Measurements from ENCODE around the gene BSN. TPM values are rescaled to one million over a fixed set of nuclear protein-coding genes. Genes with fewer than 3 reads are reported as not detected.

BSN gene
- total RNA-seq, 1 experiment from 2014 or later: 0.93 TPM

GRCh38 chr3:49673715-49674496, 119.6 kb downstream of the BSN start, which contains the start of gene APEH:
Gene APEH, plus strand, starts transcription at chr3:49674351. Its CDS starts 51 bp downstream, at chr3:49674402.
- intact Hi-C loops (cut with micrococcal nuclease; ENCODE audit: unreplicated experiment): loop anchor here (1.0 to 5.0 kb wide), 3 partner anchors 87 to 334 kb away; partner anchors contain the start of gene USP4
- CTCF ChIA-PET: interaction anchor here (0.6 to 1.4 kb wide), 3 partner anchors 10 to 140 kb away, joined by 3 to 25 read pairs (median 5); no protein-coding TSS in a partner anchor
- Histone ChIP-seq H3K27me3 (replicated peaks; ENCODE audit: control insufficient read depth, insufficient read depth, low read length) (no peaks in the 10 kb centered on the region), H3K4me1 (peaks cover 7% of the 10 kb centered on the region; the same call in 1 of the 2 replicates), H3K4me3 (ENCODE audit: low read depth, low read length) (peak within 1 kb of the TSS; percentile 75), H3K36me3 (ENCODE audit: control insufficient read depth, insufficient read depth, low read length) (peaks cover 6% of the 10 kb centered on the region), H3K9me3 (no peaks in the 10 kb centered on the region)
- Mint-ChIP-seq H3K4me3 (ENCODE audit: unreplicated experiment) (peak within 1 kb of the TSS; percentile 93), H3K4me1 (ENCODE audit: low read depth, unreplicated experiment) (peaks cover 11% of the 10 kb centered on the region), H3K27me3 (ENCODE audit: insufficient read depth, unreplicated experiment) (no peaks in the 10 kb centered on the region), H3K9me3 (ENCODE audit: unreplicated experiment) (no peaks in the 10 kb centered on the region), H3K36me3 (ENCODE audit: insufficient read depth, unreplicated experiment) (peaks cover 46% of the 10 kb centered on the region), H3K27ac (ENCODE audit: unreplicated experiment) (peak within 1 kb of the TSS; percentile 96)
- no TSS peak for BruUV-seq (replicated peaks)
- POLR2A ChIA-PET: interaction anchor here (0.8 to 1.1 kb wide), 2 partner anchors 134 to 256 kb away, joined by 4 to 14 read pairs; no protein-coding TSS in a partner anchor
- TF ChIP-seq CTCF (IDR thresholded peaks at IDR 0.05; ENCODE audit: insufficient read depth in 1 of 2, low read depth in 1 of 2, low read length in 1 of 2, severe bottlenecking in 1 of 2, unreplicated experiment in 1 of 2): no peak
- peak; percentile 99 for DNase-seq

GRCh38 chr3:49674497-49674983, 120.3 kb downstream of the BSN start:
- H3K27me3 Mint-ChIP-seq (ENCODE audit: insufficient read depth, unreplicated experiment): no peaks in the 10 kb centered on the region
- Histone ChIP-seq H3K4me1 (0 out of 2 replicates have a peak, but pooled peaks cover 4% of the 10 kb centered on the region), H3K36me3 (ENCODE audit: control insufficient read depth, insufficient read depth, low read length) (peaks cover 6% of the 10 kb centered on the region), H3K4me3 (ENCODE audit: low read depth, low read length) (peak overlapping the region; percentile 75), H3K27me3 (replicated peaks; ENCODE audit: control insufficient read depth, insufficient read depth, low read length) (no peaks in the 10 kb centered on the region), H3K9me3 (no peaks in the 10 kb centered on the region)
- peak overlapping the region; percentile 96 for H3K27ac Mint-ChIP-seq (ENCODE audit: unreplicated experiment)
- TF ChIP-seq CTCF (IDR thresholded peaks at IDR 0.05; ENCODE audit: insufficient read depth in 1 of 2, low read depth in 1 of 2, low read length in 1 of 2, severe bottlenecking in 1 of 2, unreplicated experiment in 1 of 2): no peak
- intact Hi-C loops (cut with micrococcal nuclease; ENCODE audit: unreplicated experiment): loop anchor here (1.0 to 5.0 kb wide), 2 partner anchors 87 to 334 kb away; partner anchors contain the start of gene USP4
- peaks cover 7% of the 10 kb centered on the region for H3K4me1 Mint-ChIP-seq (ENCODE audit: low read depth, unreplicated experiment)
- no peaks in the 10 kb centered on the region for H3K9me3 Mint-ChIP-seq (ENCODE audit: unreplicated experiment)
- peak in 1 of 2 experiments; percentile 57 for DNase-seq
- POLR2A ChIA-PET: no interaction called here
- BruUV-seq (replicated peaks): no TSS peak
- peaks cover 46% of the 10 kb centered on the region for H3K36me3 Mint-ChIP-seq (ENCODE audit: insufficient read depth, unreplicated experiment)
- H3K4me3 Mint-ChIP-seq (ENCODE audit: unreplicated experiment): peak overlapping the region; percentile 93
- CTCF ChIA-PET: no interaction called here

GRCh38 chr3:49675912-49676311, 121.6 kb downstream of the BSN start:
- no peak for TF ChIP-seq CTCF (IDR thresholded peaks at IDR 0.05; ENCODE audit: insufficient read depth in 1 of 2, low read depth in 1 of 2, low read length in 1 of 2, severe bottlenecking in 1 of 2, unreplicated experiment in 1 of 2)
- no peak for DNase-seq
- POLR2A ChIA-PET: interaction anchor here (0.6 kb wide), 1 partner anchor 17 kb away, joined by 5 read pairs; no protein-coding TSS in a partner anchor

More at GRCh38 chr3:49675912-49676311, 121.6 kb downstream of the BSN start:
- Histone ChIP-seq H3K9me3 (no peaks in the 10 kb centered on the region), H3K27me3 (replicated peaks; ENCODE audit: control insufficient read depth, insufficient read depth, low read length) (no peaks in the 10 kb centered on the region), H3K4me3 (ENCODE audit: low read depth, low read length) (no peak overlapping the region), H3K4me1 (0 out of 2 replicates have a peak, but pooled peaks cover 4% of the 10 kb centered on the region), H3K36me3 (ENCODE audit: control insufficient read depth, insufficient read depth, low read length) (peaks cover 6% of the 10 kb centered on the region)
- H3K36me3 Mint-ChIP-seq (ENCODE audit: insufficient read depth, unreplicated experiment): peaks cover 46% of the 10 kb centered on the region
- CTCF ChIA-PET: no interaction called here
- BruUV-seq (replicated peaks): TSS peak; percentile 48
- no peaks in the 10 kb centered on the region for H3K9me3 Mint-ChIP-seq (ENCODE audit: unreplicated experiment)
- no peaks in the 10 kb centered on the region for H3K27me3 Mint-ChIP-seq (ENCODE audit: insufficient read depth, unreplicated experiment)
- H3K4me1 Mint-ChIP-seq (ENCODE audit: low read depth, unreplicated experiment): peaks cover 7% of the 10 kb centered on the region
- intact Hi-C loops (cut with micrococcal nuclease; ENCODE audit: unreplicated experiment): no loop called here
- H3K4me3 Mint-ChIP-seq (ENCODE audit: unreplicated experiment): no peak overlapping the region
- H3K27ac Mint-ChIP-seq (ENCODE audit: unreplicated experiment): no peak overlapping the region
